HG02610 (cell line): Measurements from ENCODE around the gene DCP1B.

Experiments
- ATAC-seq: cut with Tn5 transposase; IDR thresholded peaks from one replicate; pipeline ENCODE4 v1.9.1; 2021; ENCODE audit warnings: mild to moderate bottlenecking, moderate library complexity; ENCODE audit not compliant: unreplicated experiment

The DCP1B gene

GRCh38 chr12:1906579-1906978 lies 97.7 kb downstream of the DCP1B start:
- ATAC-seq, result no peak

- no peak for ATAC-seq
Measured at GRCh38 chr12:1904875-1905274, 99.4 kb downstream of the DCP1B start.

GRCh38 chr12:1896964-1897363 lies 107.3 kb downstream of the DCP1B start:
- ATAC-seq, result no peak
